Measurements from ENCODE around the gene PLXNB3. TPM values are rescaled to one million over a fixed set of nuclear protein-coding genes. Genes with fewer than 3 reads are reported as not detected.

PLXNB3 gene
- total RNA-seq, 1 donor = 4.3 TPM

DNA sequence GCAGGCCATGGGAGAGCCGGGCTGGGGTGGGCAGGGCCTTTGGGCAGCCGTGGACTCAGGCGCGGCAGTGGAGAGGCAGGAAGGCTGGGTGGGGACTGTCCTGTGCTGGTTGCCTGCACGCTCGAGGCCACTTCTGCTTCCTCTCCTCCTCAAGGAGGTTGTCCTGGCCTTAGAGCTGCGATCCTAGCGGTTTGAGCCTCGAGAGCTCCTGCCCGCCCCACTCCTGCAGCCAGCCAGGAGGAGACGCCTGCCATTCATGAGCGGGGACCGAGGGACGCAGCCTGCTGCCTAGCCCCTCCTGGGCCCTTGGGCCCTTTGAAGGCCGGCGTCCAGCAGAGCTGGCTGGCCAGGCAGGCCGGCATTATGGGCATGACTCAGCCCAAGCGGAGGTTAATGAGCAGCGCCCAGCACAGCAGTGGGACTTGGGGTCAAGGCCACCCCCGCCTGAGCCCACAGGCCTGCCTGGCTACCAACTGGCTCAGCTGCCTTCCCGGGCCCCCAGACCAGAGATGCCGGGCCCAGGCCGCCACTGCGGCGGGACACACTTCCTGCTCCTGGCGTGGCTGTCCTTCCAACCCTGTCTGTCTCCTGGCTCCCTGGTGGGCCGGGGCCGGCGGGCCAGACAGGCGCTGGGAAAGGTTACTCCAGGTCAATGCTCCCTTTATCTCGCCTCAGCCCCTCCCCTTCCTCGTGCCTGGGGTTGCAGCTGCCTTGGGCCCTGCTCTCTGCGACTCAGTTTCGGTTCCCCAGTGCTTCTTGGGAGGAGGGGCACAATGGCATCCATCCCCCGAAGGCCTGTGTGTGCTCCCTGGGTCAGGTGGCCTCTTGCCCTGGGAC, 37.5 kb upstream of the PLXNB3 start:
- peaks cover 6% of the 10 kb centered on the region for H4K20me1 ChIP-seq (ENCODE audit: insufficient read depth, low read length)
- H3K79me2 ChIP-seq (ENCODE audit: insufficient read depth, low read length) = peaks cover 29% of the 10 kb centered on the region
- H3K4me1 ChIP-seq (ENCODE audit: insufficient read depth, low read length) = peaks cover 27% of the 10 kb centered on the region
- TF ChIP-seq, protein P1, sequence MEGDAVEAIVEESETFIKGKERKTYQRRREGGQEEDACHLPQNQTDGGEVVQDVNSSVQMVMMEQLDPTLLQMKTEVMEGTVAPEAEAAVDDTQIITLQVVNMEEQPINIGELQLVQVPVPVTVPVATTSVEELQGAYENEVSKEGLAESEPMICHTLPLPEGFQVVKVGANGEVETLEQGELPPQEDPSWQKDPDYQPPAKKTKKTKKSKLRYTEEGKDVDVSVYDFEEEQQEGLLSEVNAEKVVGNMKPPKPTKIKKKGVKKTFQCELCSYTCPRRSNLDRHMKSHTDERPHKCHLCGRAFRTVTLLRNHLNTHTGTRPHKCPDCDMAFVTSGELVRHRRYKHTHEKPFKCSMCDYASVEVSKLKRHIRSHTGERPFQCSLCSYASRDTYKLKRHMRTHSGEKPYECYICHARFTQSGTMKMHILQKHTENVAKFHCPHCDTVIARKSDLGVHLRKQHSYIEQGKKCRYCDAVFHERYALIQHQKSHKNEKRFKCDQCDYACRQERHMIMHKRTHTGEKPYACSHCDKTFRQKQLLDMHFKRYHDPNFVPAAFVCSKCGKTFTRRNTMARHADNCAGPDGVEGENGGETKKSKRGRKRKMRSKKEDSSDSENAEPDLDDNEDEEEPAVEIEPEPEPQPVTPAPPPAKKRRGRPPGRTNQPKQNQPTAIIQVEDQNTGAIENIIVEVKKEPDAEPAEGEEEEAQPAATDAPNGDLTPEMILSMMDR (IDR thresholded peaks at IDR 0.05; ENCODE audit: extremely low read depth, low read depth, low read length) = no peak
- H3K4me2 ChIP-seq (ENCODE audit: insufficient read depth, low read length) = peak overlapping the region; percentile 64
- H3K4me3 ChIP-seq (ENCODE audit: insufficient read depth, low read length) = peak overlapping the region; percentile 51
- no peak overlapping the region for H2AFZ ChIP-seq (ENCODE audit: low read length)
- peak overlapping the region; percentile 41 for H3K27ac ChIP-seq (ENCODE audit: low read depth, low read length)
- H3K36me3 ChIP-seq (ENCODE audit: insufficient read depth, low read length) = no peaks in the 10 kb centered on the region
- no peaks in the 10 kb centered on the region for H3K27me3 ChIP-seq (ENCODE audit: insufficient read depth, low read length)
- peak; percentile 95 for DNase-seq (ENCODE audit: insufficient read length, low spot score, missing footprints)
- no peaks in the 10 kb centered on the region for H3K9me3 ChIP-seq (ENCODE audit: low read depth, low read length)

DNA sequence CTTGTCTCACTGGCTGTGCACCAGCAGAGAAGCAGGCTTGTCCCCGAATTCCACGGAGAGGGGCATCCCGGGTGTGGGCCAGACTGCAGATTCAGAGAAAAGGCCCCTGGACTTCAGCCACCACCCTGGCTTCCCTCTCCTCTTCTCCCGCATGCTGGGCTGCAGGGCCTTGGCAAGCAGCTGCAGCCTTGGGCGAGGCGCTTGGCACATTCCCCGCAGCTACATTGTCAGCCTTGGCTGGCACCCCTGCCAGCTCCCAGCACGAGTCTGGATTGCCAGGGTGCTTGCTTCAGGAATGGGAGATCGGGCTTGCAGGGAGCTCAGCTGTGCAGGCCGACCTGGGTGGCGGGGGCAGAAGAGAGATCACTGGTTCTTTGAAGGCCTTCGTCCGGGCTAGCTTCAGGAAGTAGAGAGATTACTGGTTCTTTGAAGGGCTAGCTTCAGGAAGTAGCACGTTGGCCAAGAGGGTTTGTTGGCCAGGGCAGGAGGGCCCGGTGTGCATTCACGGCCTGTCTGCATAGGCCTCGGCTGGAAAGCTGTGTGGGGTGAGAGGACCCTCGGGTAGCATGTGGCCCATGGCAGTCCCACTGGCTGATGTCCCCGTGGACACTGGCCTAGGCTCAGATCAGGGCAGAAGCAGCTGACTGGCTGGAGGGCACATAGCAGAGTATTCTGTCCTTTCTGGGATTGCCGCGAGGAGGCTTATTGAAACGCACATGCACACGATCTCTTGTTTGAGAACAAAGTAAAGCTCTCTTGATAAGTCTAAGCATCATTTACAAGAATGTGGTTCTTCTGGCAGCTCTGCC, 36.7 kb upstream of the PLXNB3 start:
- Histone ChIP-seq H2AFZ (ENCODE audit: low read length) (no peak overlapping the region), H3K4me1 (ENCODE audit: insufficient read depth, low read length) (peaks cover 22% of the 10 kb centered on the region), H3K36me3 (ENCODE audit: insufficient read depth, low read length) (no peaks in the 10 kb centered on the region), H3K27ac (ENCODE audit: low read depth, low read length) (peak overlapping the region; percentile 41), H3K4me3 (ENCODE audit: insufficient read depth, low read length) (peak overlapping the region; percentile 51), H4K20me1 (ENCODE audit: insufficient read depth, low read length) (peaks cover 6% of the 10 kb centered on the region), H3K79me2 (ENCODE audit: insufficient read depth, low read length) (peaks cover 23% of the 10 kb centered on the region), H3K9me3 (ENCODE audit: low read depth, low read length) (peaks cover 3% of the 10 kb centered on the region), H3K27me3 (ENCODE audit: insufficient read depth, low read length) (no peaks in the 10 kb centered on the region), H3K4me2 (ENCODE audit: insufficient read depth, low read length) (peak overlapping the region; percentile 64)
- peak; percentile 92 for DNase-seq (ENCODE audit: insufficient read length, low spot score, missing footprints)
- TF ChIP-seq, protein P1 (IDR thresholded peaks at IDR 0.05; ENCODE audit: extremely low read depth, low read depth, low read length) = no peak

DNA sequence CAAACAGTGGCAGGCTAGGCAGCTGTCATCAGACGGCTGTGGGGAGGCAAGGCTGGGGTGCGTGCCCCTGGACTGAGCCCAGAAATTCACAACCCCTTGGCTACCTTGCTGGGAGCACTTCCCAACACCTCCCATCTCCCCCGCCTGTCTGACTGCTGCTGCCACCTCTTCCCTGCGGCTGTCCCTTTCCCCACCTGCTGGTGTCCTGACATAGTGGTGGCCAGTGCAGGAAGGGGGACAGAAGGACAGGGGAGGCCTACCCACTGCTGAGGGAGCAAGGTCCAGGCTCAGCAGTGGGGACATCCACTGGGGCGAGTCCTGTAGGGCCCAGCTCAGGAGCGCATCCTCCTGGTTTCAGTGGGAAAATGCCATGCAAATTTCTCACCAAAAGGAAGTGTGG, 36.0 kb upstream of the PLXNB3 start:
- H4K20me1 ChIP-seq (ENCODE audit: insufficient read depth, low read length) = peaks cover 3% of the 10 kb centered on the region
- H3K36me3 ChIP-seq (ENCODE audit: insufficient read depth, low read length) = no peaks in the 10 kb centered on the region
- no peak overlapping the region for H3K4me2 ChIP-seq (ENCODE audit: insufficient read depth, low read length)
- peaks cover 3% of the 10 kb centered on the region for H3K9me3 ChIP-seq (ENCODE audit: low read depth, low read length)
- peaks cover 15% of the 10 kb centered on the region for H3K79me2 ChIP-seq (ENCODE audit: insufficient read depth, low read length)
- H3K27ac ChIP-seq (ENCODE audit: low read depth, low read length) = no peak overlapping the region
- no peak overlapping the region for H2AFZ ChIP-seq (ENCODE audit: low read length)
- TF ChIP-seq, protein P1 (IDR thresholded peaks at IDR 0.05; ENCODE audit: extremely low read depth, low read depth, low read length) = no peak
- H3K27me3 ChIP-seq (ENCODE audit: insufficient read depth, low read length) = no peaks in the 10 kb centered on the region
- DNase-seq (ENCODE audit: insufficient read length, low spot score, missing footprints) = peak; percentile 74
- H3K4me1 ChIP-seq (ENCODE audit: insufficient read depth, low read length) = peaks cover 17% of the 10 kb centered on the region
- H3K4me3 ChIP-seq (ENCODE audit: insufficient read depth, low read length) = no peak overlapping the region
